K562 (cell line): ENCODE measurements around the gene SORCS1. TPM values are rescaled to one million over a fixed set of nuclear protein-coding genes. Genes with fewer than 3 reads are reported as not detected.

Source experiments
- ATAC-seq: fragments of 200-7000 bp; cut with Tn5 transposase; 3 replicates; pipeline ENCODE4 v1.9.1; 2020; ENCODE audit warnings: moderate library complexity
- BruUV-seq: library from RNA; stranded (reverse); fragments of 400-500 nt; replicated peaks from 2 replicates; lab custom pipeline; 2021; lab: Mats Ljungman, UMichigan
- CTCF ChIA-PET: fragments of 300-600 bp; formaldehyde crosslinking; extraction: SDS; loops from one replicate; lab custom pipeline; 2021; ENCODE audit warnings: low intra/inter-chr PET ratio; lab: Yijun Ruan, JAX
- POLR2A ChIA-PET: fragments of 300-600, 350-650 bp; sonication (Branson Sonifier 250); formaldehyde crosslinking; extraction: SDS; loops from one replicate; lab custom pipeline; 2021; ENCODE audit warnings: antibody characterized with exemption, inconsistent platforms; lab: Yijun Ruan, JAX
- DNase-seq, 4 experiments: peaks; one replicate each; pipeline versions ENCODE4 v3.0.0 to v3.0.0-alpha.2; 2011 to 2018; ENCODE audit warnings: low spot score in 3 of 4, mixed read lengths in 3 of 4; ENCODE audit errors: extremely low read depth in 1 of 4
- FAIRE-seq: peaks from 2 replicates; lab custom pipeline; 2011; peaks lifted over from hg19 to GRCh38; lab: Jason Lieb, UNC
- H2AFZ ChIP-seq: 2 replicates; pipeline ENCODE4 v1.6.0; 2011; ENCODE audit warnings: low read depth, low read length, control low read depth, inconsistent platforms
- H3K27ac ChIP-seq: fragments of 200-600 bp; 3 replicates; pipeline ENCODE4 v1.8.0; 2011; ENCODE audit warnings: low read depth, mild to moderate bottlenecking, control low read depth, inconsistent platforms, low read length, moderate library complexity, mixed read lengths; ENCODE audit errors: extremely low read depth
- H3K27me3 ChIP-seq, 2 experiments: fragments of 300-600 bp in 1 of 2; 2 replicates in 1 of 2; 3 replicates in 1 of 2; pipeline versions ENCODE4 v1.6.0 to v1.8.0; 2011; ENCODE audit warnings: inconsistent platforms in 2 of 2, low read length in 2 of 2, mild to moderate bottlenecking in 1 of 2, mixed read lengths in 1 of 2, moderate library complexity in 1 of 2; ENCODE audit not compliant: control insufficient read depth in 2 of 2, insufficient read depth in 2 of 2
- H3K36me3 ChIP-seq: fragments of 300-600 bp; 3 replicates; pipeline ENCODE4 v1.8.0; 2011; ENCODE audit warnings: mild to moderate bottlenecking, low read length, inconsistent platforms; ENCODE audit not compliant: control insufficient read depth, insufficient read depth
- H3K4me1 ChIP-seq, 2 experiments: fragments of 200-600 bp in 1 of 2; replicated peaks in 1 of 2; 2 replicates in 1 of 2; 3 replicates in 1 of 2; pipeline versions ENCODE4 v1.5.1 to v1.8.0; 2011; ENCODE audit warnings: inconsistent platforms in 2 of 2, low read length in 2 of 2, mild to moderate bottlenecking in 1 of 2, mixed read lengths in 1 of 2, moderate library complexity in 1 of 2; ENCODE audit not compliant: control insufficient read depth in 2 of 2, insufficient read depth in 2 of 2
- H3K4me2 ChIP-seq: 2 replicates; pipeline ENCODE4 v1.6.1; 2011; ENCODE audit warnings: low read length, control low read depth, inconsistent platforms, mixed read lengths; ENCODE audit not compliant: insufficient read depth
- H3K4me3 ChIP-seq: fragments of 200-600 bp; sonication (generic), shearing (Covaris generic); 2 replicates; pipeline ENCODE4 v1.5.1; 2016; ENCODE audit warnings: control low read depth, inconsistent platforms
- H3K79me2 ChIP-seq: fragments of 200-600 bp; 3 replicates; pipeline ENCODE4 v1.8.0; 2011; ENCODE audit warnings: low read length, inconsistent platforms; ENCODE audit not compliant: control insufficient read depth, insufficient read depth
- H3K9ac ChIP-seq, 2 experiments: 2 replicates each; pipeline versions ENCODE4 v1.6.0 to v1.6.1; 2011; ENCODE audit warnings: low read depth in 2 of 2, low read length in 2 of 2, control low read depth in 1 of 2, inconsistent platforms in 1 of 2, mild to moderate bottlenecking in 1 of 2, mixed read lengths in 1 of 2; ENCODE audit not compliant: insufficient read depth in 1 of 2
- H3K9me1 ChIP-seq: one replicate; pipeline ENCODE4 v1.6.0; 2011; ENCODE audit warnings: inconsistent platforms, mild to moderate bottlenecking, low read length, moderate library complexity; ENCODE audit not compliant: control insufficient read depth, insufficient read depth
- H3K9me3 ChIP-seq: replicated peaks from 2 replicates; pipeline ENCODE4 v1.5.1; 2011; ENCODE audit warnings: low read depth, low read length, inconsistent platforms; ENCODE audit not compliant: control insufficient read depth, insufficient read depth
- H4K20me1 ChIP-seq: replicated peaks from 2 replicates; pipeline ENCODE4 v1.6.1; 2011; ENCODE audit warnings: low read length, inconsistent platforms, mixed read lengths; ENCODE audit not compliant: control insufficient read depth, insufficient read depth
- E2F3 ChIP-seq: fragments of 250-450 bp; sonication (Bioruptor Pico); IDR thresholded peaks from 2 replicates; pipeline ENCODE4 v1.4.0; 2020; ENCODE audit warnings: mild to moderate bottlenecking
- KLF1 ChIP-seq: fragments of 450-650 bp; IDR thresholded peaks from 2 replicates; pipeline ENCODE4 v1.6.1; 2016; ENCODE audit warnings: missing genetic modification characterization, missing compliant biosample characterization
- NFIC ChIP-seq: fragments of 450-650 bp; IDR thresholded peaks from 2 replicates; pipeline ENCODE4 v1.6.1; 2017; ENCODE audit warnings: mild to moderate bottlenecking, inconsistent platforms
- RBM25 ChIP-seq: fragments of 200-400 bp; formaldehyde crosslinking; IDR thresholded peaks from 2 replicates; pipeline ENCODE4 v1.6.1; 2018; ENCODE audit warnings: low read length, low read depth, moderate library complexity; ENCODE audit not compliant: severe bottlenecking
- ZNF408 ChIP-seq: fragments of 250-450 bp; sonication (Bioruptor Pico); IDR thresholded peaks from 2 replicates; pipeline ENCODE4 v1.4.0; 2020; ENCODE audit warnings: low read depth, mild to moderate bottlenecking, moderate library complexity
- WGBS: fragments of 100-300 bp; shearing (Covaris generic); methylation state at CpG from one replicate; pipeline ENCODE4 v1.1.6; 2016; ENCODE audit warnings: low coverage, mixed read lengths; ENCODE audit not compliant: insufficient coverage; ENCODE audit errors: missing lambda C conversion rate; 5-methylcytosine and 5-hydroxymethylcytosine counted together
- in situ Hi-C: fragments of 300-500 bp; cut with MboI; formaldehyde crosslinking; loops from 4 replicates; pipeline ENCODE4 v1.15.0; 2018; ENCODE audit warnings: inconsistent platforms, mixed read lengths
- intact Hi-C: fragments of 100-400 bp; cut with micrococcal nuclease; formaldehyde crosslinking; loops from 2 replicates; pipeline ENCODE4 v1.14.2; 2022
- polyA plus RNA-seq, 8 experiments: library from polyadenylated mRNA; depleted of rRNA in 4 of 8; stranded (reverse) in 5 of 8; unstranded in 3 of 8; fragments of >200 nt; fragmentation: Nextera tagmentation in 2 of 8; fragmentation: Illumina TruSeq in 1 of 8; extraction: Ambion mirVana in 2 of 8; extraction: Trizol in 1 of 8; gene quantifications; 2 replicates each; pipeline versions ENCODE4 v1.2.1 to v1.2.3, GENCODE V29; 2011 to 2014; ENCODE audit warnings: inconsistent platforms in 1 of 8, missing spikeins in 1 of 8
- total RNA-seq, 7 experiments: library from RNA; depleted of rRNA in 6 of 7; stranded (reverse); fragments of >200 nt in 6 of 7; fragmentation: Illumina TruSeq in 2 of 7; extraction: Trizol in 2 of 7; gene quantifications; 2 replicates each; pipeline versions ENCODE4 v1.2.1 to v1.2.3, GENCODE V29; 2011 to 2021; ENCODE audit warnings: low replicate concordance in 1 of 7

Gene SORCS1
- total and polyA plus RNA-seq, 9 of the 15 experiments (the other 6 are each of a cell fraction or from before 2014, with no cell fraction given), result 1.5 to 3.9 (median 2.7) TPM

- intact Hi-C loops, result no loop called here
- Histone ChIP-seq H3K9me1 (no peaks in the 10 kb centered on the region), H3K9ac (no peak overlapping the region), H3K27ac (no peak overlapping the region), H3K27me3 (no peaks in the 10 kb centered on the region), H3K9me3 (no peaks in the 10 kb centered on the region), H3K36me3 (no peaks in the 10 kb centered on the region), H3K4me3 (no peak overlapping the region), H2AFZ (no peak overlapping the region), H3K4me2 (no peak overlapping the region), H3K4me1 (peaks cover 0 to 5% of the 10 kb centered on the region in 2 experiments; a peak in 3 of 5 replicates), H3K79me2 (no peaks in the 10 kb centered on the region), H4K20me1 (no peaks in the 10 kb centered on the region)
- ChIA-PET POLR2A (no interaction called here), CTCF (no interaction called here)
- peak; percentile 61 for TF ChIP-seq RBM25
- no peak for TF ChIP-seq ZNF408 (CRISPR knock-in tag)
- in situ Hi-C loops, result no loop called here
- no peak for ATAC-seq
- no peak for FAIRE-seq
- no peak for DNase-seq
- WGBS, result 32% methylated on average over 5 of the region's 5 CpGs
- no TSS peak for BruUV-seq
Observed at GRCh38 chr10:106873770-106874603, 290.5 kb downstream of the SORCS1 start.

DNA sequence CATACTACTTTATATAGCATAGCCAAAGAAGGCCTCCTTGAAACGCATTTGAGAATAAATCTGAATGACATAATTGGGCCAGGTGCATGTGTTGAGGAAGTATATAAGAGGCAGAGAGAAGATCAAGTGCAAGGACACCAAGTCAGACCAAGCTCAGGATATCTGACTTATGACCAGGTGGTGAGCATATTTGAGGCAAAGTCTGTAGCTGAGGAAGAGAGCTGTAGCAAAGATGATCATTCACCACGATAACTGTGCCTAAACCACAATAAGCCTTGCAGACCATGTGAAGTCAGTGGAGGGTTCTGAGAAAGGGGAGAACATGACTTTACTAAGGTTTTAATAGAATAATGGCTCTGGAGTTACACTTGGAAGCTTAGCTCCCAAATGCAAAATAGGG is 292.3 kb downstream of the SORCS1 start:
- no peaks in the 10 kb centered on the region for H3K36me3 ChIP-seq
- POLR2A ChIA-PET, result no interaction called here
- H3K4me1 ChIP-seq, result no peaks in the 10 kb centered on the region; a peak in 1 of 5 replicates
- FAIRE-seq, result no peak
- H3K4me3 ChIP-seq, result no peak overlapping the region
- CTCF ChIA-PET, result no interaction called here
- no peaks in the 10 kb centered on the region for H3K27me3 ChIP-seq
- in situ Hi-C loops (no loop called here), intact Hi-C loops (no loop called here)
- DNase-seq, result no peak
- no peaks in the 10 kb centered on the region for H3K9me3 ChIP-seq
- no peaks in the 10 kb centered on the region for H3K9me1 ChIP-seq
- no peak overlapping the region for H3K27ac ChIP-seq
- H4K20me1 ChIP-seq, result no peaks in the 10 kb centered on the region
- no TSS peak for BruUV-seq
- no peak for ATAC-seq
- H3K79me2 ChIP-seq, result no peaks in the 10 kb centered on the region
- no peak overlapping the region for H3K9ac ChIP-seq
- H3K4me2 ChIP-seq, result no peak overlapping the region
- H2AFZ ChIP-seq, result no peak overlapping the region
- TF ChIP-seq E2F3 (CRISPR knock-in tag), result no peak
- TF ChIP-seq RBM25, result no peak
- no peak for TF ChIP-seq KLF1 (tag)
- no peak for TF ChIP-seq NFIC
- WGBS, result 0% methylated on average over 2 of the region's 2 CpGs
